H9 (cell line): ENCODE measurements around the gene EDARADD. TPM values are rescaled to one million over a fixed set of nuclear protein-coding genes. Genes with fewer than 3 reads are reported as not detected.

Experiments
- DNase-seq: peaks from one replicate; pipeline ENCODE4 v3.0.0-alpha.2; 2017
- H2AFZ ChIP-seq: one replicate; pipeline ENCODE4 v1.6.1; 2013; ENCODE audit warnings: mild to moderate bottlenecking, low read length, control low read depth, moderate library complexity
- H2AK5ac ChIP-seq: 2 replicates; pipeline ENCODE4 v1.6.1; 2013; ENCODE audit warnings: low read length, control low read depth, mixed read lengths; ENCODE audit not compliant: insufficient read length
- H2BK120ac ChIP-seq: one replicate; pipeline ENCODE4 v1.6.1; 2013; ENCODE audit warnings: low read depth, mild to moderate bottlenecking, low read length, control low read depth, inconsistent platforms; ENCODE audit not compliant: poor library complexity, severe bottlenecking
- H2BK12ac ChIP-seq: 2 replicates; pipeline ENCODE4 v1.6.1; 2013; ENCODE audit warnings: low read length, control low read depth, mixed read lengths, low read depth; ENCODE audit not compliant: insufficient read length
- H2BK15ac ChIP-seq: 2 replicates; pipeline ENCODE4 v1.6.1; 2013; ENCODE audit warnings: low read depth, low read length, control low read depth
- H2BK20ac ChIP-seq: one replicate; pipeline ENCODE4 v1.6.1; 2013; ENCODE audit warnings: low read depth, mild to moderate bottlenecking, low read length, control low read depth, inconsistent platforms; ENCODE audit not compliant: poor library complexity, severe bottlenecking
- H2BK5ac ChIP-seq: 2 replicates; pipeline ENCODE4 v1.6.1; 2013; ENCODE audit warnings: low read length, control low read depth, mixed read lengths; ENCODE audit not compliant: insufficient read length
- H3K14ac ChIP-seq: 2 replicates; pipeline ENCODE4 v1.6.1; 2013; ENCODE audit warnings: low read length, control low read depth; ENCODE audit not compliant: insufficient read depth
- H3K18ac ChIP-seq: 2 replicates; pipeline ENCODE4 v1.6.1; 2013; ENCODE audit warnings: low read depth, mild to moderate bottlenecking, mixed read lengths, low read length, control low read depth; ENCODE audit not compliant: insufficient read length
- H3K23ac ChIP-seq: 2 replicates; pipeline ENCODE4 v1.6.1; 2013; ENCODE audit warnings: low read length, control low read depth, mixed read lengths, low read depth; ENCODE audit not compliant: insufficient read length
- H3K23me2 ChIP-seq: 2 replicates; pipeline ENCODE4 v1.6.1; 2013; ENCODE audit warnings: low read depth, mild to moderate bottlenecking, mixed read lengths, low read length, control low read depth; ENCODE audit not compliant: insufficient read length, poor library complexity, severe bottlenecking
- H3K27ac ChIP-seq: 2 replicates; pipeline ENCODE4 v1.5.1; 2013; ENCODE audit warnings: low read length, control low read depth, mixed read lengths, low read depth; ENCODE audit not compliant: insufficient read length
- H3K27me3 ChIP-seq: 2 replicates; pipeline ENCODE4 v1.6.1; 2013; ENCODE audit warnings: low read length, control low read depth, inconsistent platforms; ENCODE audit not compliant: insufficient read depth
- H3K4ac ChIP-seq: 2 replicates; pipeline ENCODE4 v1.6.1; 2013; ENCODE audit warnings: low read depth, mild to moderate bottlenecking, control low read depth, inconsistent platforms, low read length, moderate library complexity
- H3K4me1 ChIP-seq: 2 replicates; pipeline ENCODE4 v1.6.1; 2013; ENCODE audit warnings: low read length, control low read depth, inconsistent platforms; ENCODE audit not compliant: insufficient read depth
- H3K4me2 ChIP-seq: 2 replicates; pipeline ENCODE4 v1.6.1; 2013; ENCODE audit warnings: low read length, control low read depth, mixed read lengths; ENCODE audit not compliant: insufficient read length, insufficient read depth
- H3K56ac ChIP-seq: 2 replicates; pipeline ENCODE4 v1.6.1; 2013; ENCODE audit warnings: low read depth, mild to moderate bottlenecking, mixed read lengths, low read length, control low read depth; ENCODE audit not compliant: insufficient read length
- H3K79me1 ChIP-seq: 2 replicates; pipeline ENCODE4 v1.6.1; 2013; ENCODE audit warnings: low read depth, mild to moderate bottlenecking, moderate library complexity, low read length, control low read depth, inconsistent platforms; ENCODE audit not compliant: insufficient read depth, poor library complexity, severe bottlenecking
- H3K79me2 ChIP-seq: 2 replicates; pipeline ENCODE4 v1.6.1; 2013; ENCODE audit warnings: low read length, control low read depth, inconsistent platforms; ENCODE audit not compliant: insufficient read depth
- H3K9ac ChIP-seq: 2 replicates; pipeline ENCODE4 v1.6.1; 2013; ENCODE audit warnings: low read length, control low read depth, mixed read lengths; ENCODE audit not compliant: insufficient read length; ENCODE audit errors: extremely low read depth
- H3K9me3 ChIP-seq: one replicate; pipeline ENCODE4 v1.6.1; 2013; ENCODE audit warnings: low read depth, low read length, inconsistent platforms; ENCODE audit not compliant: control insufficient read depth
- H3T11ph ChIP-seq: one replicate; pipeline ENCODE4 v1.6.1; 2013; ENCODE audit warnings: mild to moderate bottlenecking, low read length, control low read depth, inconsistent platforms
- H4K20me1 ChIP-seq: one replicate; pipeline ENCODE4 v1.6.1; 2013; ENCODE audit not compliant: control insufficient read depth, insufficient read length, insufficient read depth
- H4K5ac ChIP-seq: 2 replicates; pipeline ENCODE4 v1.6.1; 2013; ENCODE audit warnings: low read depth, mild to moderate bottlenecking, mixed read lengths, low read length, control low read depth; ENCODE audit not compliant: insufficient read length
- H4K8ac ChIP-seq: replicated peaks from 2 replicates; pipeline ENCODE4 v1.6.1; 2013; ENCODE audit warnings: low read length, control low read depth, mixed read lengths, low read depth; ENCODE audit not compliant: insufficient read length
- H4K91ac ChIP-seq: 2 replicates; pipeline ENCODE4 v1.6.1; 2013; ENCODE audit warnings: low read depth, mild to moderate bottlenecking, moderate library complexity, mixed read lengths, low read length, control low read depth; ENCODE audit not compliant: insufficient read length
- H3K27ac Mint-ChIP-seq, 3 experiments: 2 replicates in 2 of 3; 3 replicates in 1 of 3; pipeline ENCODE4 v1.8.0; 2020 to 2021; ENCODE audit warnings: mixed read lengths in 3 of 3, mild to moderate bottlenecking in 1 of 3, moderate library complexity in 1 of 3
- H3K27me3 Mint-ChIP-seq: 2 replicates; pipeline ENCODE4 v1.8.0; 2021; ENCODE audit warnings: low read depth, mild to moderate bottlenecking, moderate library complexity, mixed read lengths
- H3K36me3 Mint-ChIP-seq, 3 experiments: 2 replicates in 2 of 3; 3 replicates in 1 of 3; pipeline ENCODE4 v1.8.0; 2020 to 2021; ENCODE audit warnings: low read depth in 3 of 3, mixed read lengths in 3 of 3; ENCODE audit not compliant: insufficient read depth in 1 of 3
- H3K4me1 Mint-ChIP-seq, 2 experiments: 2 replicates each; pipeline ENCODE4 v1.8.0; 2020; ENCODE audit warnings: mixed read lengths in 2 of 2
- H3K4me3 Mint-ChIP-seq, 2 experiments: 2 replicates in 1 of 2; 3 replicates in 1 of 2; pipeline ENCODE4 v1.8.0; 2020 to 2021; ENCODE audit warnings: mild to moderate bottlenecking in 2 of 2, mixed read lengths in 2 of 2, moderate library complexity in 1 of 2
- H3K9me3 Mint-ChIP-seq, 2 experiments: 2 replicates in 1 of 2; 3 replicates in 1 of 2; pipeline ENCODE4 v1.8.0; 2020; ENCODE audit warnings: mild to moderate bottlenecking in 2 of 2, mixed read lengths in 2 of 2, moderate library complexity in 1 of 2
- WGBS: extraction: QIAGEN DNeasy Blood & Tissue Kit; methylation state at CpG from one replicate; pipeline ENCODE4 v1.1.7; 2013; ENCODE audit warnings: missing lambda C conversion rate, low lambda C conversion rate, mixed read lengths; ENCODE audit not compliant: insufficient read length; ENCODE audit errors: extremely low coverage; 5-methylcytosine and 5-hydroxymethylcytosine counted together
- total RNA-seq: library from RNA; stranded (reverse); gene quantifications from 2 replicates; pipeline ENCODE4 v1.2.1, GENCODE V29; 2021
- TF ChIP-seq, protein P1 (sequence below): fragments of 200-600 bp; sonication (generic); conservative IDR thresholded peaks from 3 replicates; pipeline ENCODE4 v1.8.0; 2021; ENCODE audit warnings: antibody characterized with exemption, mild to moderate bottlenecking

EDARADD gene
- total RNA-seq, 1 experiment from 2014 or later = 3.8 TPM

GRCh38 chr1:236491469-236492136, 97.5 kb downstream of the EDARADD start:
- Histone ChIP-seq H3K27ac (no peak overlapping the region), H2BK15ac (no peak overlapping the region), H4K5ac (no peak overlapping the region), H4K20me1 (no peaks in the 10 kb centered on the region), H3K23ac (no peak overlapping the region), H3K4ac (no peak overlapping the region), H3T11ph (no peak overlapping the region), H3K9me3 (no peaks in the 10 kb centered on the region), H4K91ac (no peak overlapping the region), H3K18ac (no peak overlapping the region), H2BK20ac (no peak overlapping the region), H2BK120ac (no peak overlapping the region), H3K9ac (no peak overlapping the region), H3K27me3 (no peaks in the 10 kb centered on the region), H3K23me2 (no peaks in the 10 kb centered on the region), H3K14ac (no peak overlapping the region), H3K79me1 (no peaks in the 10 kb centered on the region), H3K4me1 (peaks cover 4% of the 10 kb centered on the region; the same call in 1 of the 2 replicates), H3K56ac (no peak overlapping the region), H2AFZ (no peak overlapping the region), H2BK5ac (no peak overlapping the region), H4K8ac (no peak overlapping the region), H3K4me2 (no peak overlapping the region), H2AK5ac (no peak overlapping the region), H2BK12ac (no peak overlapping the region), H3K79me2 (no peaks in the 10 kb centered on the region)
- H3K4me1 Mint-ChIP-seq = peaks cover 19 to 23% of the 10 kb centered on the region in 2 experiments
- no peak for DNase-seq
- H3K36me3 Mint-ChIP-seq = no peaks in the 10 kb centered on the region
- no peaks in the 10 kb centered on the region; the same call in 1 of the 2 replicates for H3K27me3 Mint-ChIP-seq
- WGBS = no CpG with 5 or more reads among the region's 10 CpGs
- H3K27ac Mint-ChIP-seq = no peak overlapping the region
- H3K4me3 Mint-ChIP-seq = no peak overlapping the region
- H3K9me3 Mint-ChIP-seq = no peaks in the 10 kb centered on the region
- TF ChIP-seq, protein P1, sequence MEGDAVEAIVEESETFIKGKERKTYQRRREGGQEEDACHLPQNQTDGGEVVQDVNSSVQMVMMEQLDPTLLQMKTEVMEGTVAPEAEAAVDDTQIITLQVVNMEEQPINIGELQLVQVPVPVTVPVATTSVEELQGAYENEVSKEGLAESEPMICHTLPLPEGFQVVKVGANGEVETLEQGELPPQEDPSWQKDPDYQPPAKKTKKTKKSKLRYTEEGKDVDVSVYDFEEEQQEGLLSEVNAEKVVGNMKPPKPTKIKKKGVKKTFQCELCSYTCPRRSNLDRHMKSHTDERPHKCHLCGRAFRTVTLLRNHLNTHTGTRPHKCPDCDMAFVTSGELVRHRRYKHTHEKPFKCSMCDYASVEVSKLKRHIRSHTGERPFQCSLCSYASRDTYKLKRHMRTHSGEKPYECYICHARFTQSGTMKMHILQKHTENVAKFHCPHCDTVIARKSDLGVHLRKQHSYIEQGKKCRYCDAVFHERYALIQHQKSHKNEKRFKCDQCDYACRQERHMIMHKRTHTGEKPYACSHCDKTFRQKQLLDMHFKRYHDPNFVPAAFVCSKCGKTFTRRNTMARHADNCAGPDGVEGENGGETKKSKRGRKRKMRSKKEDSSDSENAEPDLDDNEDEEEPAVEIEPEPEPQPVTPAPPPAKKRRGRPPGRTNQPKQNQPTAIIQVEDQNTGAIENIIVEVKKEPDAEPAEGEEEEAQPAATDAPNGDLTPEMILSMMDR = no peak
